HG03039 (cell line): ENCODE results near the gene PHF21B.

ENCODE experiments used
- ATAC-seq: cut with Tn5 transposase; IDR thresholded peaks from one replicate; pipeline ENCODE4 v1.9.1; 2021; ENCODE audit warnings: mild to moderate bottlenecking, moderate library complexity; ENCODE audit not compliant: unreplicated experiment

PHF21B gene

GRCh38 chr22:44847892-44848291, 161.9 kb downstream of the PHF21B start:
- no peak for ATAC-seq

GRCh38 chr22:44847380-44847779, 162.4 kb downstream of the PHF21B start:
- no peak for ATAC-seq

- ATAC-seq = no peak
Observed at GRCh38 chr22:44846726-44847275, 163.0 kb downstream of the PHF21B start.

- ATAC-seq = no peak
Observed at GRCh38 chr22:44845796-44846720, 163.7 kb downstream of the PHF21B start.

GRCh38 chr22:44845191-44845590, 164.6 kb downstream of the PHF21B start:
- no peak for ATAC-seq

- ATAC-seq = no peak
Observed at GRCh38 chr22:44842417-44842816, 167.4 kb downstream of the PHF21B start.

GRCh38 chr22:44840611-44841322, 169.0 kb downstream of the PHF21B start:
- no peak for ATAC-seq

GRCh38 chr22:44839721-44840120, 170.1 kb downstream of the PHF21B start:
- ATAC-seq = no peak

GRCh38 chr22:44839061-44839460, 170.7 kb downstream of the PHF21B start:
- no peak for ATAC-seq

- ATAC-seq = no peak
Observed at GRCh38 chr22:44838316-44839016, 171.3 kb downstream of the PHF21B start.

- no peak for ATAC-seq
Observed at GRCh38 chr22:44837481-44837880, 172.3 kb downstream of the PHF21B start.

- no peak for ATAC-seq
Observed at GRCh38 chr22:44834065-44834464, 175.7 kb downstream of the PHF21B start.

GRCh38 chr22:44831885-44832284, 177.9 kb downstream of the PHF21B start:
- no peak for ATAC-seq
